ENCODE data around the gene NT5C2.
"Not testable (repeated sequence)": the region's sequence is repeated elsewhere in the genome, so short reads cannot be mapped to it uniquely, and the experiment has no call there.

Gene NT5C2

DNA sequence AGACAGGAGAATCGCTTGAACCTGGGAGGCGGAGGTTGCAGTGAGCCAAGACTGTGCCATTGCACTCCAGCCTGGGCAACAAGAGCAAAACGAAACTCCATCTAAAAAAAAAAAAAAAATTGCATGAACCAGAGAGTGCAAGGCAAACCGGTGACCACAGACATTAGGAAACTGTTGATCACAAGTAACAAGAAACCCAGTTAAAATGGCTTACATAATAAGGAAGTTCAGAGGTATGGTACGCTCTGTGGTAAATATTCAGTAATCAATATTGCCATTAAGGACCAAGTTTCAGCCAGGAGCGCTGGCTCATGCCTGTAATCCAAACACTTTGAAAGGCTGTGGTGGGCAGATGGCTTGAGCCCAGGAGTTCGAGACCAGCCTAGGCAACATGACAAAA lies 9.2 kb upstream of the NT5C2 start:
- DNase-seq (ENCODE audit: low read depth in 2 of 2) = no peak

DNA sequence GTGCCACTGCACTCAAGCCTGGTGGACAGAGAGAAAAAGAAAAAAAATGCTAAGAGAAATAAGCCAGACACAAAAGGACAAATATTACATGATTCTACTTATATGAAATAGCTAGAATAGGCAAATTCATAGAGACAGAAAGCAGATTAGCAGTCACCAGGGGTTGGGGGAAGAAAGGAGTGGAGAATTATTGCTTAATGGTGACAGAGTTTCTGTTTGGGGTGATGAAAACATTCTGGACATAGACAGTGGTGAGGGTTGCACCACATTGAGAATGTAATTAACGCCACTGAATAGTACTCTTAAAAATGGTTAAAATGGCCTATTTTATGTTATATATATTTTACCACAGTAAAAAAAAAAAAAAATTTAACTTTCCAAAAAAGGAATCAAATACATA lies 6.4 kb upstream of the NT5C2 start:
- DNase-seq (ENCODE audit: low read depth in 2 of 2) = no peak

DNA sequence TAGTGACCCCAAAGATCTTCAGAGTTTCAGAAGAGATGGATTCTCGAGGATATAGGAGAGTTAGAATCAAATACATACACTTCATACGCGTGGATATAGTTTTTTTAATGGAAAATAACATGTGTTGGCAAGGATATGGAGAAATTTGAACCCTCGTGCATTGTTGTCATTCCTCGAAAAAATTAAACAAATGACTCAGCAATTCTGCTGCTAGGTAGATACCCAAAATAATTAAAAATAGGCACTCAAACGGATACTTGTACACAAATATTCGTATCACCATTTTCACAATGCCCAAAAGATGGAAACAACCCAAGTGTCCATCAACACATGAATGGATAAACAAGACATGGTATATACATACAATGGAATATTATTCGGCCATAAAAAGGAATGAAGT lies 5.6 kb upstream of the NT5C2 start:
- no peak for DNase-seq (ENCODE audit: low read depth in 2 of 2)

DNA sequence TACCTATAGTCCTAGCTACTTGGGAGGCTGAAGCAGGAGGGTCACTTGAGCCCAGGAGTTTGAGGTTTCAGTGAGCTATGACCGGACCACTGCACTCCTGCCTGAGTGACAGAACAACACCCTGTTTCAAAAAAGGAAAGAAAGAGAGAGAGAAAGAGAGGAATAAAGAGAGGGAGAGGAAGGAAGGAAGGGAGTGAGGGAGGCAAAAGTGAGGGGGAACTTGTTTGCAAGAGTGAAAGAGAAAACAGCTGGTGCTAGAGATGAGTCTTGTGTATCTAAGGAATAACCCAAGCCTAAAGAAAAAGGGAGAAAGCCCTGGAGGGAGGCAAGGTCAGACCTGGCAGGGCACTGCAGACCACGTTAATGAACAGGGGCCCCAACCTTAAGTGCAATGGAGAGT lies 4.8 kb upstream of the NT5C2 start:
- no peak for DNase-seq (ENCODE audit: low read depth in 2 of 2)

DNA sequence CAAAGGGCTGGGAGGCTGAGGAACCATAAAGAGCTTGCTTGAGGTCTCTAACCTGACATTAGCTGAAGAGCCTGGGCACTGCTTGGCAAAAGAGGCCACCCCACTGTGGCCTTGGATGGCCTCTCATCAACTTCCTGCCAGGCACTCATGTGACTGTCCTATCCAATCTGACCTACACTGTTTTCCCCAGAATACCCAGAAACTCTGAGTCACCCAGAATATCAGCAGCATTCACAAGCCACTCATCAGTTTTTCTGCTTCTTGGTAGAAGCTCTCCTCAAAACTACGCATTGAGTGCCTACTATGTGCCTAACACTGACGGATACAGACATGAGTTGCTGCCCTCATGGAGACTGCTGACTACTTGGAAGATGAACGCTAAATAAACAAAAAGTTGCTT lies 4.1 kb upstream of the NT5C2 start:
- DNase-seq (ENCODE audit: low read depth in 2 of 2) = no peak

DNA sequence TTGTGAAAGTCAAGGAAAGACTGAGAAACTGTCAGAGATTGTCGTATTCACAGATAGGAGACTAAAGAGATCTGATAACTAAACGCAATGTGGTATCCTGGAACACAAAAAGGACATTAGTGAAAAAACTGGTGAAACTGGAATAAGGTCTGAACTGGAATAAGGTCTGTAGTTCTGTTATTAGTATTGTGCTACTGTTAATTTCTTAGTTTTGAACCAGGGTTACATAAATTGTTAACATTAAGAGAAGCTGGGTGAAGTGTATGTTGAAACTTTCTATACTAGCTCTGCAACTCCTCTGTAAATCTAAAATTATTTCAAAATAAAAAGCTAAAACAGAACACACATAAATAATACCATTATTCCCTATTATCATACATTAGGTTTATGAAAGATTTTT lies 3.4 kb upstream of the NT5C2 start:
- DNase-seq (ENCODE audit: low read depth in 2 of 2) = no peak

DNA sequence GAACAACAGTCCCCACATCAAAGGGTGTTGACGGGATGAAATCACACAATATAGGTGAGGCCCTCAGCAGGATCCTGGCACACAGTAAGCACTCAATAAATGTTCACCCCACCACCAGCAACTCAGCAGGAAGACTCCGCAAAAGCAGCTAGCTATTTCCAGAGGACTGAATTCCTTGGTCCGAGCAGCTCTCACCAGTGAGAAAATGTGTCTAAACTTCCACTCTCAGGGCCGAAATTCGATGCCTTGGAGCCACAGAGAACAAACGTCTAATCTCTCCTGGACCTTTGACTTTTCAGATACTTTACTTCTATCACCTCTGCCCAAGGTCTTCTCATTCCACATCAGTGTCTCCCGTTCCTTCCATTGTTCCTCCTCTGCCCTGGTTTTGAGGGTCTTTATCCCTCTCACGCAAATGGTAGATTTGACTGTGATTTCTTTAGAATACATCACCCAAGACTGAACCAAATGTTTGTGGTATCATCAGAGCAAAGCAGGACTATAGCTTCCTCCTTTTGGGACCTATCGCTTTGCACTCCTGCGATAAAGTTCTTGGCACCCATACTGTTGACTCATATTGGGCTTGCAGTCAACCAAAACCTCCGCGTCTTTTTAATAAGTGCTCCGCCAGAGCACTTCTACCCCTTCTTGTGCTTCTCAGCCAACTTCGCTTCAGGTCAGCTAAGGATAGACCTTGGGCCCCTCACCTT lies 903 bp upstream of the NT5C2 start:
- DNase-seq (ENCODE audit: low read depth in 2 of 2) = no peak

DNA sequence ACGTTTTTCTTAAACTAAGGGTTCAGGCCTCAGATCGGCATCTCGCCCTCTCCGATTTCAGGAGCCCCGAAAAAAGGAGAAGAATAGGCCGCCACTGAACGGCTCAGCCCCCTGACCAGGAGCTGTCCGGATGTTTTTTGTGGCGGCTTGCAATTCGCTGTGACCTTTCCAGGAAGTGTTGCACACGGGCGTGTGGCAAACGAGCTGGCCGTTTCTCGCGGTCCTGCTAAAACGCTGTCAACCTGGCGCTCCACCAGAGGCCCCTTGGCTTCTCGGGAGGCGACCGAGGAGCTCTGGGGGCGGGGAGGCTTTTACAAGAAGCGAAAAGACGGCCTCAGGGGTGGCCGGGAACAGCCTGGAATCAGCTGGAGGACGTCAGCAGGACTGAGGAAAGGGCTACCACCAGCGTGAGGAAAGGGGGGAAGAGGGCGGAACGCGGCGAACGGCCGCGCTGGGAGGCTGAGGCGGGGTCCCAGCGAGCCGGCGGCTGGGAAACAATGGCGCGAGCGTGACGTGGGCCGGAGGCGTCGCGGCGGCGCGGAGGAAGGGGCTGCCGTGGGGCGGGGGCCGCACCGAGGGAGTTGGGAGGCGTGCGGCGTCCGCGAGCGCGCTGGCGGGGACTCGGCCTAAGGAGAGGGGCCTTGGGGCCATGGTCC lies 493 bp downstream of the NT5C2 start:
- DNase-seq (ENCODE audit: low read depth in 2 of 2) = peak in 1 of 2 donors; percentile 25

DNA sequence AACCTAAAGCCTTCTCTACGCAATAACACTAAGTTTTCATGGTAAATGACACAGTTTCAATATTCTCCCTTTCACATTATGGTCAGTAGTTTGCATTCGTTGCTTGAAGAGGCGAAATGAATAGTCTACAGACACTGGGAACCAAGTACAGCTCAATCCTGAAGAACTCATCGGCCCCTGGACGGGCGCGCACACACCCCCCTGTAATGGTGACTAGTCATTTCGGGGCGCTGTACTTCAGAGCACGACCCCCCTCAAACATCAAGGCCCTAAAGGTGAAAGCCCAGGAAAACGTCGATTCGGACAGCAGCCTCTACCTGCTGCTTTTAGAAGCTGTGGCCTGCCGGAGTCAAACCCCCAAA lies 1.0 kb downstream of the NT5C2 start:
- no peak for DNase-seq (ENCODE audit: low read depth in 2 of 2)

DNA sequence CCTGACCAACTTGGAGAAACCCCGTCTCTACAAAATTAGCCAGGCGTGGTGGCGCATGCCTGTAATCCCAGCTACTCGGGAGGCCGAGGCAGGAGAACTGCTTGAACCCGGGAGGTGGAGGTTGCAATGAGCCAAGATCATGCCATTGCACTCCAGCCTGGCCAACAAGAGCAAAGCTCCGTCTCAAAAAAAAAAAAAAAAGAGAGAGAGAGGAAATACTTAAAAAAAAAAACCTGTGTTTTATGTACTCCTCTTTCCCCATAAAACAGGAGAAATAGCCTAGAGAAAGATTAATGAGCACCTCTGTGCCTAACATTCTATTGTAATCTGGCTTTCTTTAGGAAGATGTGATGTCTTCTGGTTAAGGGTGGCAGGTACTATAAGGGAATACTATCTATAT lies 1.9 kb downstream of the NT5C2 start:
- not testable (repeated sequence) for DNase-seq (ENCODE audit: low read depth in 2 of 2)

DNA sequence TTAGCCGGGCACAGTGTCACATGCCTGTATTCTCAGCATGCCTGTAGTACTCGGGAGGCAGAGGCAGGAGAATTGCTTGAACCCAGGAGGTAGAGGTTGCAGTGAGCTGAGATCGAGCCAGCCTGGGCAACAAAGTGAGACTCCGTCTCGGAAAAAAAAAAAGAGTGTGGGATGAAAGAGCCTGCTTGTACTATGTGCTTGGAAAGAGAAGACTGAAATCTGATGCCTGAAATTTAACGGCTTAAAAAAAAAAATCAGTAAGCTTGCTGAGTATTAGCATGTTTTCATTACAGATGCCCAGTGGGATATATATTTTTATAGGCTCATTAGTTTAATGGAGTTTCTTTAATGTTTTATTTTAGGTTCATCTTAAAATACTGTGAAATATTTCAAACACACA lies 4.2 kb downstream of the NT5C2 start:
- no peak for DNase-seq (ENCODE audit: low read depth in 2 of 2)

DNA sequence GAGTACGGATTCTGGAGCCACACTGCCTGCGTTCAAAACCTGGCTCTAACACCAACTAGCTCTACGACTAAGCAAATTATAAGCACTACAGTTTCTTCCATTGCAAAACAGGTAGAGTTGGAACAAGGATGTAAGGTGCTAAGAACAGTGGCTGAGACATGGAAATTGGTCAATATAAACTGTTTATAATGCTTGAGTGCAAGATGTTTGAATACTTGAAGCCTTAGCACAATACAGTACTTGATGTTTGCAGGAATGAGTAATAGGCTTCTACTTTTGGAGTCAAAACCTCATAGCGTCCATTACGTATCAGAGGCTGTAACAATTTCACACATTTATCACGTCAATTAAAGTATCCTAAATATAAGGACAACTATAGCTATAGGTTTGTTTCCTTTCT lies 6.9 kb downstream of the NT5C2 start:
- no peak for DNase-seq (ENCODE audit: low read depth in 2 of 2)

DNA sequence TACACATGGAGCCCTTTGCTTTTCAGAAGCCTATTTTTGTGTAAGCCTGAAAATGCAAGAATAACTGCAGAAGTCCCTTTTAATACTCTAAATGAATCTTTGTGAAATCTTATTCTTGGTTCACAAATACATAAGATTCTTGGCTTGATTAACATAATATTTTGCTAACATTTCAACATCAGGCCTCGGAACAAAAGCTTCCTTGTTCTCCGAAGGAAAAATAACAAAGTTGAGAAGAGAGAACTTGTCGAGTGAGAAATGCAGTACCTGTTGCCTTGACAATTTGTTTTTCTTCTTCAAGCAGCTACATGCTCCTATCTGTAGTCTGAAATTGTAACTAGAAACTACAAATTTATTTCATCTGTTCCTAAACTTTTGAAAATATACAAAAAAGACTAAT lies 8.5 kb downstream of the NT5C2 start:
- DNase-seq (ENCODE audit: low read depth in 2 of 2) = no peak

DNA sequence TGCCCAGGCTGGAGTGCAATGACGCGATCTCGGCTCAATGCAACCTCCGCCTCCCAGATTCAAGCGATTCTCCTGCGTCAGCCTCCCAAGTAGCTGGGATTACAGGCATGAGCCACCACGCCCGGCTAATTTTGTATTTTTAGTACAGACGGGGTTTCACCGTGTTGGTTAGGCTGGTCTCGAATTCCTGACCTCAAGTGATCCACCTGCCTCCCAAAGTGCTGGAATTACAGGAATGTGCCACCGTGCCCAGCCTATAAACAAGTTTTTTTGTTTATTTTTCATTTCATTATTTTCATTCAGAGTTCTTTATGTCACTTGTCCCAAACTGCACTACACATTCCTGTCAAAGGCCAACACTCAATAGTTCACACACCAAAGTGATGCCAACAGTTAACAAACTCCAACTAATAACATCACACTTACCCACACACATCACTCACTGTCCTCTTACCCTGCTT lies 9.1 kb downstream of the NT5C2 start:
- DNase-seq (ENCODE audit: low read depth in 2 of 2) = not testable (repeated sequence)

DNA sequence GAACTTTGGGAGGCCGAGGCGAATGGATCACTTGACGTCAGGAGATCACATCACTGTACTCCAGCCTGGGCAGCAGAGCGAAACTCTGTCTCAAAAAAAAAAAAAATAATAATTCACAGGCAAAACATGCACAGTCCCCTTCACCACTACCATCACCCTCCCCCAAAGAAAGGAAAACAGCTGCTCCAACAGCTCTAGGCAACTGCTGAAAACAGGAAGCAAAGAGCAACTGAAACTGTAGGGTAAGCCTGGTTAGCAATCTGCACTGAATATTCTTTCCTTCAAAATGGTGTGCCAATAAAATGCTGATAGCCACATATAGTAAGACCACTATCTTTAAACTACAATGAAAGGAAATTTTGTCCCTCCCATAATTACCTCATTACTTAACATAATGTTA lies 11.8 kb downstream of the NT5C2 start:
- no peak for DNase-seq (ENCODE audit: low read depth in 2 of 2)

DNA sequence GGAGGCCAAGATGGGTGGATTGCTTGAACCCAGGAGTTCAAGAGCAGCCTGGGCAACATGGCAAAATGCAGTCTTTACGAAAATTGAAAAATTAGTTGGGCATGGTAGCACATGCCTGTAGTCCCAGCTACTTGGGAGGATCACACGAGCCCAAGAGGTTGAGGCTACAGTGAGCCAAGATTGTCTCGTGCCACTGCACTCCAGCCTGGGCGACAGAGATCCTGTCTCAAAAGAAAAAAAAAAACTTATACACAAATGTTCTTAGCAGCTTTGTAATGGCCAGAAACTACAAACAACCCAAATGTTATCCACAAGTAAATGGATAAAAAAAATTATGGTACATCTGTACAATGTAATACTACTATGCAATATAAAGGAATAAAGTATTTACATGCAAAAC lies 12.6 kb downstream of the NT5C2 start:
- DNase-seq (ENCODE audit: low read depth in 2 of 2) = no peak

DNA sequence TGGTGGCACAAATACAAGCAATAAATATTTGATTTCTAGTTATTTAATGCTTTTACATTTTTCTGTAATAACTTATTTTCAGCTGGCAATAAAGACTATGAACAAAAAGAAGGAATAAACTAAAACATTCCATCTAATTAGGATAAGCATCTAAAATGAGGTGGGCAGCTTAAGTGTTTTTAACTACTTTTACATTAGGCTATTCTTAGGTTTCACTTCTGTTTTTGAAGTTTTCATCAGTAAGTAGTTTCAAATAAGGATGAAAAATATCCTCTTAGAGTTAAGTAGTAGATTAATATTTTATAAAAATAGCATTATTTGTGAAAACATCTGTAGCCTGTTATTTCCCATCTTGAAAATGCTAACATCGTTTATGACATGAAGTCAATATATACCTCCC lies 15.9 kb downstream of the NT5C2 start:
- no peak for DNase-seq (ENCODE audit: low read depth in 2 of 2)

DNA sequence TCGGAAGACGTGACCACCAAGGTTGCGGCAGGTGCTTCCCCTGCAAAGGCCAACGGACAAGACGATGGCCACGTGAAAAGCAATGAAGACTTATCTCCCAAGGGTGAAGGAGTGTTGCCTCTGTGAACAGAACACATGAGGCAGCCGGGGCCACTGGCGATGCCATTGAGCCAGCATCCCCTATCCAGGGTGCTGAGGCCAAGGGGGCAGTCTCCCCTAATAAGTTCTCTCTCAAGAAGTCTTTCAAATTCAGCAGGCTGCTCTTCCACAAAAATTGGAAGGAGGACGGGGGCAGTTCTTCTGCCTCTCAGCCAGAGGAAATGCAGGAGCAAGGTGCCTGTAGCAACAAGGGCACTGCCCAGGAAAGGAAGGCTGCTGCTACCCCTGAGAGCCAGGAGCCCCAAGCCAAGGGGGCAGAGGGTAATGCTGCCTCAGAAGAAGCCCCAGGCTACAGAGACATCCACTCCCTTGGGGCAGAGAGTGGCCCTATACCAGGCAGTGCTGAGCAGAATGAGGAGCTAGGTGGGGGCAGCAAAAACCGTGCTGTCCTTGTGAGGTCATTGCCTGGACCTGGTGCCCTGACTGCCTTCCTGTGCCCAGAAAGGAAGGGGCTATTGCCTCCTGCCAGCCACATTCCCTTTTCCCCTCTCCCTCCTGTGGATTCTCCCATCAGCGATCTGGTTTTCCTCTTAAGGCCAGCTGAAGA lies 17.3 kb downstream of the NT5C2 start:
- DNase-seq (ENCODE audit: low read depth in 2 of 2) = no peak

DNA sequence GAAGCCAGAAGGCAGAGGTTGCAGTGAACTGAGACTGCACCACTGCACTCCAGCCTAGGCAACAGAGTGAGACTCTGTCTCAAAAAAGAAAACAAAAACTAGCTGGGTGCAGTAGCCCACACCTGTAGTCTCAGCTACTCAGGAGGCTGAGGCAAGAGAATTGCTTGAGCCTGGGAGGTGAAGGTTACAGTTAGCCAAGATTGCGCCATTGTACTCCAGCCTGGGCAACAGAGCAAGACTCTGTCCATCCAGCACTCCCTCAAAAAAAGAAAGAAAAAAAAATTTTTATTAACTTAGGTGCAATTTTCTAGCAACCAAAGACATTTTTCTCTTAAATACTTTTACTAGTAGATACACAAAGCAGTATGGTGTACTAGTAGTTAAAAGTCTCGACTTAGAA lies 18.7 kb downstream of the NT5C2 start:
- not testable (repeated sequence) for DNase-seq (ENCODE audit: low read depth in 2 of 2)

DNA sequence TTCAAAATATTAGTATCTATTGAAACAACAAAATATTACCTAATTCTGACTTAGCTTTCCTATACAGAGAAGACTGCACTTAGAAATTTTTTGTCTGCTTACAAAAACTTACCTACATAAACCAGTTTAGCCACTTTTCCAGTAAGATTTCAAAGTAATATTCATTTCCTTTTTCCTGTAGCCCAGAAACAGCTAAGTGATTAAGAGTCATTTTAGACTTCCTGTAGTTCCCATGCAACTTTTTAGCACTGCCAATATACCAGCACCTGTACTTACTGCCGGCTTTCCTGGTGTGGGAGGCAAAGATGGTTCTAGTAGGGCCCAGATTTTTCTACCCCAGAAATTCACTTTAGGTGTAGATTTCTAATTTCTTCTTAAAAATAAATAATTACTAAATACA lies 21.8 kb downstream of the NT5C2 start:
- no peak for DNase-seq (ENCODE audit: low read depth in 2 of 2)

DNA sequence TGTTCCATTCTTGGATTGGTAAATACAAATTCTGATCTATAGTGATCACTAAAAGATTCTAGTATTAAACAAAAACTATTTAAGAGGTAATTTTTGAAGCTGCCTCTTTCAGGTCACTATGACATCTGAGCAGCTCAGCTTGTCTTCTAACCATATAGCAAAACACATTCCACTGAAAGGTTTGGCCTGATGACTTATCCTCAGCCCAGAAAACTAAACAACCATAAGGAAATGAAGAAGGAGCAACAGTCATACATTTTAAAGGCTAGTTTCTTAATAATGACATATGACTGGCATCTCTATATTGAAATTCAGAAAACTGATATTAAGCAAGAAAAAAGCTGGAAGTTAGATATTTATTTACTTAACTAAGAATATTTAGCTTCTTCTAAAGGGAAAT lies 24.6 kb downstream of the NT5C2 start:
- DNase-seq (ENCODE audit: low read depth in 2 of 2) = no peak

DNA sequence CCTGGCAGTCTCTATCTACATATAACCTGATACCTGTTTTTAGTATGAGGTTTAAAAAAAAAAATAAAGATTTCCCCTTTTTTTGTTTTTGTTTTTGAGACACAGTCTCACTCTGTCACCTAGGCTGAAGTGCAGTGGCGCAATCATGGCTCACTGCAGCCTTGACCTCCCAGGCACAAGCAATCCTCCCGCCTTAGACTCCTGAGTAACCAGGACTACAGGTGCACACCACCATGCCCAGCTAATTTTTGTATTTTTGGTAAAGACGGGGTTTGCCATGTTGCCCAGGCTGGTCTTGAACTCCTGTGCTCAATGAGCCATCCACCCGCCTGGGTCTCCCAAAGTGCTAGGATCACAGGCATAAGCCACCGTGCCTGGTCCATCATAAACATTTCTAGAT lies 25.5 kb downstream of the NT5C2 start:
- not testable (repeated sequence) for DNase-seq (ENCODE audit: low read depth in 2 of 2)

DNA sequence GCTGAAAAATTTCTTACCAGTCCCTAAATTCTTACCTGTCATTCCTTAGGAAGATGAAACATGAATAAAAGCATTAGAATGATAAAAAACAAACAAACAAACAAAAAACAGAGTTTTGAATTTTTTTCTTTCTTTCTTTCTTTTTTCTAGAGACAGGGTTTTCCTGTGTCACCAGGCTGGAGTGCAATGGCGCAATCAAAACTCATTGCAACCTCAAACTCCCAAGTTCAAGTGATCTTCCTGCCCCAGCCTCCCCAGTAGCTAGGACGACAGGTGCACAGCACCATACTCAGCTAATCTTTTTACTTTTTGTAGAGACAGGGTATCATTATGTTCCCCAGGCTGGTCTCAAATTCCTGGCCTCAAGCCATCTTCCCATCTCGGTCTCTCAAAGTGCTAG lies 26.5 kb downstream of the NT5C2 start:
- no peak for DNase-seq (ENCODE audit: low read depth in 2 of 2)

Measured in stimulated activated CD8-positive, alpha-beta memory T cell treated with anti-CD3 and anti-CD28 coated beads, Interleukin-7, amount 100 ng/mL, for 1 hour (primary cell).